CD4-positive, alpha-beta T cell treated with Interleukin-21 for 1 hour (primary cell): ENCODE measurements around the gene IDUA.
"Not testable (repeated sequence)": the region's sequence is repeated elsewhere in the genome, so short reads cannot be mapped to it uniquely, and the experiment has no call there.

Source experiments
- DNase-seq: peaks from one replicate; pipeline ENCODE4 v3.0.0-alpha.2; 2020

The IDUA gene

GRCh38 chr4:987624-988513, 1.0 kb downstream of the IDUA start:
- DNase-seq: no peak

GRCh38 chr4:988726-989721, 2.2 kb downstream of the IDUA start:
- no peak for DNase-seq

DNA sequence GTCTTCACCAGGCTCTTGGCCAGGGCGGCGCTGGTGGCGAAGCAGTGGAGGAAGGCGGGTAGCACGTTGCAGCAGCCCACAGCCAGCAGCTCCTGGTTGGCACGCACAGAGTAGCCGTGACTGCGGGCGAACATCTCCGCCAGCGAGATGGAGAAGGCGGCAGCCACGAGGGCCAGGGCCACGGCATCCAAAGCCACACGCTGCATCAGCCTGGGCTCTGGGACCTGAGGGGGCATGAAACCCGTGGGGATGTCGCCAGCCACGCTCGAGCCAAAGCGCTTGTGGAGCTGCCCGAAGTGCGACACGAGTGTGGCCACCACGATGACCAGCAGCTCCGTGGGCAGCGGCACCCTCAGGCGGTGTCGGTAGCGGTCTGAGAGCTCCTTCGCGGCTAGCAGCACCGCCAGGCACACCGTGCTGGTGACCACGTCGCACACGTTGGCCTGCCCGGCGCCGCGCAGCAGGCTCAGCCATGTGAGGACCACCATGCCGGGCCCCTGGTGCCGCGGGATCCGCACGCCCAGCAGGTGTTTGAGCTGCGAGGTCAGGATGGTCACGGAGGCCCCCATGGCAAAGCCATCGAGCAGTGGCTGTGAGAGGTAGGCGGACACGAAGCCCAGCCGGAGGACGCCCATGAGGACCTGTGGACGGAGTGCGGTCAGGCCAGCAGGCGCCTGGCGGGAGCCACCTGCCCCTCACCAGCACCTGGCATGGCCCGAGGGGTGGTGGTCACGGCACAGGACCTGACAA, 3.1 kb downstream of the IDUA start:
- no peak for DNase-seq

DNA sequence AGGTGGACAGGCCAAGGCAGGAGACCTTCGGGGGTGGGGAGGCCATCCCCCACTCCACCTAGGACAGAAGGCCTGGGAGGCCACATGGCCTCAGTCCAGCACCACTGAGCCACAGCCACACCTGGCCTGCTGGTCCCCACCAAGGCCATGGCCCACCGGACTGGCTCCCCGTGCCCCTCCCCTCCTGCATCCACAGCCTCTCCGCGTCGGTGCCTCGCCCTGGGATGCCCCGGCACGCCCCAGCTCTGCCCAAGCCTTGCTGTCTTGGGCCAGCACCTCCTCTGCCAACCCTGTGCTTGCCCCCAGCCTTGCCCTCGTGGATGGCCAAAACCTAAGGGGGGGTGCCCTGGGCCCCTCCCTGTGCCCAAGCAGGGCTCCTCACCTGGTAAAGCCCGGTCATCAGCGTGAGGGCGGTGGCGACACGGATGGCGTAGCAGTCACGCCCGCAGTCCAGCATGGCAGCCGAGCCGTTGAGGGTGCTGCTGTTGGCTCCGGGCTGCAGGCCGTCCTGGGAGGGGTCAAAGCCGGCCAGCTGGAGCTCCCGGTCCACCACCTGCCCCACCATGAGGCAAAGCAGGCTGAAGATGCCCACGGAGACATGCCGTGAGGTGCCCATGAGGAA, 4.0 kb downstream of the IDUA start:
- no peak for DNase-seq

GRCh38 chr4:991451-992296, 4.8 kb downstream of the IDUA start:
- no peak for DNase-seq

GRCh38 chr4:992297-993110, 5.7 kb downstream of the IDUA start:
- DNase-seq: no peak

DNA sequence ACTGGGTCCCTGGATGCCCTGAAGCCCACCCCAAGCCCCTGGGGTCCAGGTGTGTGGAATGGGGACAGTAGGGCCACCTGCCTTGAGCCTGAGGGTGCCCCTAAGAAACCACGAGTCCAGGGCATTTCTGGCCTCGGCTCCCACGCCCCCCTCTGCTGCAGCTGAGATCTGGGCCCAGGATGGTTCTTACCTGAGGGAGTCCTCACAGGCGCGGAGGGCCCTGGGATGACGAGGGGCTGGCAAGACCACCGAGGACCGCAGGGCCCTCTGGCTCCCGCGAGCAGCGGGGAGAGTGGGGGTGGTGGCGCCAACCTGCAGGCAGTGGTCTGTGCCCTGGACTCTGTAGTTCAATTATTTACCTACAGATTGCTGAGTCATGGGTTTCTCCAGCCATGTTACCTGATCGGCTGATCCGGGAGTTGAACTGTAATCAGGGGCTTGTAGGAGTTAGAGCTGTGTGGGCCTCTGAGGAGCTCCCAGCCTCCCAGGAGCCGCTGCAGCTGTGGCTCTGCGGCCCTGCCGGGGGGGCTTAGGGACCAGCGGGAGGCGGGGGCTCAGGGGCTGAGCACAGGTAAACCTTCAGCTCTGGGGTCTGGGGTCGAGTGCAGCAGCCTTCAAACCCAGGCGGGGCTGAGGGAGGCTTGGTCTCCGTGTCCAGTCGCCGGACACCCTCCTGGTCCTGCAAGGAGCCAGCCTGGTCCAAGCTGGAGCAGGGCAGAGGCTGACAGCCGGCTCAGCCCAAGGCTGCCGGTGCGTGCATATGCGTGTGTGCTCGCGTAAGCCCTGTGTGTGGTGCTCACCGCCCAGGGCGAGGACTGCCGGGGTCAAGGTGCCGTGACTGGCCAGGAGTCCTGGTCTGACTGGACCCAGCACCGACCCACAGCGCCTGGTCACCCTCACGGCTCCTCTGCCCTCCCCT, 6.5 kb downstream of the IDUA start, which contains the start of gene SLC26A1:
Gene SLC26A1 (minus strand): TSS at position 294 of the 919 bp plus-strand sequence. CDS start 1,701 bp downstream, outside the sequence.
- DNase-seq: no peak

- DNase-seq: no peak
Observed at GRCh38 chr4:995311-996026, 8.6 kb downstream of the IDUA start.

DNA sequence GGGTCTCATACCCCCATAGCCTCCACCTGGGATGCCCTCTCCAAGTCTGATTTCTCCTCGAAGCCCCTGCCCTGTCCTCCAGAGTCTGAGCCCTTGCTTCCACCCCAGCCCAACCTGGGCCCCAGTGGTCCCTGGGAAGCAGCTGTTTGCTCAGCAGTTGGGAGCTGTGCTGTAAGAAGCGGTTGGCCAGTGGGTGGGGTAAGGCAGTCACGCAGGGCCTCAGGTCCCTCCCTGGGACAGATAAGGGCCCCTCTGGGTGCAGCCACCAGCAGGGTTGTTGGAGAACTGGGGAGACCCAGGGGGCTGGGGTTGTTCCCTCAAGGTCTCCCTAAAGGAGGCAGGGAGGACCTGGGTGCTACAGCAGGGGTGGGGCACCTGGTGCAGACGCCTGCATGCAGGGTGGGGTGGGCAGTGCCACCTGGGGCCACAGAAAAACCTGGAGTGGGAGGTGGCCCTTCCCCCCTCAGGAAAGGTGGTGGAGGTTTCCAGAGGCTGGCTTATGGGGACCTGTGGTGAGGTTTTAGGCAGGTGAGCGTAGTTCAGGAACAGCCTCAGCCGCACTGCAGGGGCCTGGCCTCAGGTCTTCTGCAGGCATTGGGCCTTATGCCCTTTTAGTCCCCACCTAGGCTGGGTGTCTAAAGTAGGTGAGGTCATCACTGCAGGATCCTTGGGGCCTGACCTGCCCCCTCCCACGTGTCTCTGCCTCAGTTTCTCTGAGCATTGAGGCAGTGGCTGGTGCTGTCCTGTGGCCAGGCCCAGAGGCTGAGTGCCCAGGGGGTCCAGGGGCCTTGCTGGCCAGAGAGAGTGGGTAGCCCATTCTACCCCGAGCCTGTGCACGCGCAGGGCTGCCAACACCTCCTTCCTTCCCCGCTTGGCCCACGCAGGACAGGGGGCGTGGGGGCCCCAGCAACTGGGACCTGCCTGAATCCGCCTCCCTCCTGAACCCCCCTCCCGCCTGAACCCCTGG, 9.5 kb downstream of the IDUA start:
- DNase-seq: no peak

DNA sequence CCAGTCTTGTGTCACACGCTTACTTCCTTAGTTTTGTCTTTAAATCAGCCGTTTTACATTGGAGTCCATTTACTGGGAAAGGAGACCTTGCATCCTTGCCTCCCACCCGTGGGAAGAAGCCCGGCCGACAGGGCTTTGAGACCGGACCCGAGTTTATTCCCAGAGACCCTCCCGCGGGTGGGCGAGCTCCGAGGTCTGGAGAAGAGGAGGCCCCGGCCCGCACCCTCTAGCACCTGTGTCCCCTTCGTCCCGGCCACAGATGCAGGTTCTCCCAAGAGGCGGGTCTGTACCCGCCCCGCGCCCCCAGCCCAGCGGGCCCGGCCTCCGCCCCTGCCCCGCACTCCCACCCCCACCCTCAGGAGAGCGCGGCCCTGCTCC, 10.1 kb downstream of the IDUA start:
- no peak for DNase-seq

- DNase-seq: no peak
Observed at GRCh38 chr4:997375-998071, 10.7 kb downstream of the IDUA start.

GRCh38 chr4:998096-998691, 11.3 kb downstream of the IDUA start:
- no peak for DNase-seq

- not testable (repeated sequence) for DNase-seq
Observed at GRCh38 chr4:999240-999863, 12.5 kb downstream of the IDUA start.

DNA sequence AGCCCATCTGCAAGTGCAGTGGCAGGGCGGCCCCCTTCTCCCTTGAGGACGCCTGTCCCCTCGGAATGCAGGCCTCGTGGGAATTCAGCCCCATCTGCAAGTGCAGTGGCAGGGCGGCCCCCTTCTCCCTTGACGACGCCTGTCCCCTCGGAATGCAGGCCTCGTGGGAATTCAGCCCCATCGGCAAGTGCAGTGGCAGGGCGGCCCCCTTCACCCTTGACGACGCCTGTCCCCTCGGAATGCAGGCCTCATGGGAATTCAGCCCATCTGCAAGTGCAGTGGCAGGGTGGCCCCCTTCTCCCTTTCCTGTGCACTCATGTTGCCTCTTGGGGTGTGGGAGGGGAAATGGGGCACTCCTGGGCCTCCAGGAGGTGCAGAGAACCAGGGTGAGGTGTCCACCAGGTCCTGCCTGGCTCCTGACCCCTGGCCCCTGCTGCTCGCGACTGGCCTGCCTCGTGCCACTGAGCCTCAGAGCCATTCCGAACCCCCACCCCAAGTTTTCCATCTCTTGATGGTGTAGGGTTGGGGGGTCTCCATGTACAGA, 13.1 kb downstream of the IDUA start:
- DNase-seq: no peak

DNA sequence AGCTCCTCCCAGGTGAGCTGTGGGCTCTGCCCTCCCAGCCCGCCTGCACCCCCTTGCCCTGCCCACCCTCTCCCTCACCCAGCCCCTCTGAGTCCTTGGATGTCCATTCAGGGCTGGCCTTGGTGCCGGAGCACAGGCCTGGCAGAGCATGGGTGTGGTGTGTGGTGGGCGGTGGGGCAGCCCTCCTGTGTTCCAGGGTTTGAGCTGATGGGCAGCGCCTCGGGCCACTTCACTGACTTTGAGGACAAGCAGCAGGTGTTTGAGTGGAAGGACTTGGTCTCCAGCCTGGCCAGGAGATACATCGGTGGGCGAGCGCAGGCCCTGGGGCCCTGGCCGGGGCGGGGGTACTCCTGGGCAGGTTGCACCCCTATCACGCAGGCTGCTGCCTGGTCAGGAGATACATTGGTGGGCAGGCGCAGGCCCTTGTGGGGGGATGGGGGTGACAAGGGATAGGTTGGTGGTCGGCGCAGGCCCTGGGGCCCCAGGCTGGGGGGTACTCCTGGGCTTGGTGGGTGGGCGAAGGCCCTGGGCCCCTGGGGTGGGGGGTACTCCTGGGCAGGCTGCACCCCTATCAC, 13.9 kb downstream of the IDUA start:
- no peak for DNase-seq
